Renal pelvis (tissue), 4 donors: Measurements from ENCODE around the gene GRAMD1A. TPM values are rescaled to one million over a fixed set of nuclear protein-coding genes. Genes with fewer than 3 reads are reported as not detected.
"Not testable (repeated sequence)": the region's sequence is repeated elsewhere in the genome, so short reads cannot be mapped to it uniquely, and the experiment has no call there.

ENCODE experiments used
- DNase-seq: peaks from one replicate; pipeline ENCODE4 v3.0.0-alpha.2; 2013
- polyA plus RNA-seq, 3 donors: library from polyadenylated mRNA; unstranded; fragments of 120-200 nt; gene quantifications; one replicate each; pipeline ENCODE4 v1.2.1, GENCODE V29; 2013; ENCODE audit not compliant: insufficient read length in 3 of 3

Gene GRAMD1A
- polyA plus RNA-seq, 3 donors: 54.9 to 72.8 (median 65.6) TPM

- no peak for DNase-seq
Measured at GRCh38 chr19:35015270-35015953, 15.3 kb downstream of the GRAMD1A start.

GRCh38 chr19:35015954-35016351, 15.8 kb downstream of the GRAMD1A start:
- no peak for DNase-seq

GRCh38 chr19:35017507-35017906, 17.4 kb downstream of the GRAMD1A start:
- no peak for DNase-seq

GRCh38 chr19:35018379-35018778, 18.3 kb downstream of the GRAMD1A start:
- no peak for DNase-seq

- DNase-seq: no peak
Measured at GRCh38 chr19:35019144-35019543, 19.0 kb downstream of the GRAMD1A start.

GRCh38 chr19:35021016-35021415, 20.9 kb downstream of the GRAMD1A start:
- no peak for DNase-seq

- DNase-seq: no peak
Measured at GRCh38 chr19:35021596-35021995, 21.5 kb downstream of the GRAMD1A start.

GRCh38 chr19:35022460-35022859, 22.3 kb downstream of the GRAMD1A start:
- no peak for DNase-seq

- DNase-seq: no peak
Measured at GRCh38 chr19:35023428-35023827, 23.3 kb downstream of the GRAMD1A start.

GRCh38 chr19:35024095-35024494, 24.0 kb downstream of the GRAMD1A start:
- no peak for DNase-seq

GRCh38 chr19:35025969-35026368, 25.8 kb downstream of the GRAMD1A start:
- no peak for DNase-seq

GRCh38 chr19:35026418-35026817, 26.3 kb downstream of the GRAMD1A start:
- DNase-seq: no peak

- no peak for DNase-seq
Measured at GRCh38 chr19:35027009-35027408, 26.9 kb downstream of the GRAMD1A start.

- no peak for DNase-seq
Measured at GRCh38 chr19:35027851-35028599, 27.9 kb downstream of the GRAMD1A start.

GRCh38 chr19:35028600-35028885, 28.4 kb downstream of the GRAMD1A start:
- DNase-seq: not testable (repeated sequence)

- DNase-seq: not testable (repeated sequence)
Measured at GRCh38 chr19:35029275-35029736, 29.2 kb downstream of the GRAMD1A start.

GRCh38 chr19:35029737-35030256, 29.7 kb downstream of the GRAMD1A start:
- DNase-seq: no peak

GRCh38 chr19:35030257-35031071, 30.3 kb downstream of the GRAMD1A start, which contains the start of gene SCN1B:
Gene SCN1B (plus strand): TSS chr19:35030470. CDS start chr19:35030821, 351 bp downstream.
- no peak for DNase-seq

- no peak for DNase-seq
Measured at GRCh38 chr19:35031072-35031881, 31.2 kb downstream of the GRAMD1A start.

- no peak for DNase-seq
Measured at GRCh38 chr19:35032356-35032865, 32.3 kb downstream of the GRAMD1A start.
